Activated CD8-positive, alpha-beta T cell treated with anti-CD3 and anti-CD28 coated beads for 36 hours (primary cell): ENCODE data around the gene PLCG2. TPM values are rescaled to one million over a fixed set of nuclear protein-coding genes. Genes with fewer than 3 reads are reported as not detected.
A peak's percentile ranks its signal among the peaks of the same experiment; 100 is the strongest.

ENCODE experiments used
- ATAC-seq: fragments of 200-7000 bp; cut with Tn5 transposase; one replicate; pipeline ENCODE4 v1.10.0; 2021; ENCODE audit warnings: mild to moderate bottlenecking, moderate library complexity
- CTCF ChIA-PET: fragments of 350-600 bp; sonication (Branson Sonifier 250); formaldehyde crosslinking; loops from one replicate; lab custom pipeline; 2021; ENCODE audit warnings: antibody characterized with exemption; lab: Charles Lee
- POLR2A ChIA-PET: fragments of 350-600 bp; sonication (Branson Sonifier 250); formaldehyde crosslinking; loops from one replicate; lab custom pipeline; 2021; ENCODE audit warnings: antibody characterized with exemption; lab: Charles Lee
- DNase-seq: peaks from one replicate; pipeline ENCODE4 v3.0.0-alpha.2; 2020
- H3K27ac Mint-ChIP-seq: one replicate; pipeline ENCODE4 v1.8.0; 2021; ENCODE audit warnings: mild to moderate bottlenecking, mixed read lengths
- H3K27me3 Mint-ChIP-seq: one replicate; pipeline ENCODE4 v1.8.0; 2021; ENCODE audit warnings: mixed read lengths
- H3K36me3 Mint-ChIP-seq: one replicate; pipeline ENCODE4 v1.8.0; 2021; ENCODE audit warnings: low read depth, mixed read lengths
- H3K4me1 Mint-ChIP-seq: one replicate; pipeline ENCODE4 v1.8.0; 2021; ENCODE audit warnings: low read depth, mixed read lengths
- H3K4me3 Mint-ChIP-seq: one replicate; pipeline ENCODE4 v1.8.0; 2021; ENCODE audit warnings: mild to moderate bottlenecking, moderate library complexity, mixed read lengths
- H3K9me3 Mint-ChIP-seq: one replicate; pipeline ENCODE4 v1.8.0; 2021; ENCODE audit warnings: mixed read lengths
- intact Hi-C: fragments of 100-400 bp; cut with micrococcal nuclease; formaldehyde crosslinking; loops from one replicate; pipeline ENCODE4 v1.10.0; 2022
- total RNA-seq, 2 experiments: library from RNA; stranded (reverse); gene quantifications; one replicate each; pipeline ENCODE4 v1.2.3, GENCODE V29; 2021
- TF ChIP-seq, protein P1 (sequence below): fragments of 200-600 bp; IDR thresholded peaks from one replicate; pipeline ENCODE4 v1.8.0; 2022; ENCODE audit warnings: antibody characterized with exemption, mild to moderate bottlenecking

Gene PLCG2
- total RNA-seq, 2 experiments from 2014 or later, result 12.7 to 13.7 TPM

DNA sequence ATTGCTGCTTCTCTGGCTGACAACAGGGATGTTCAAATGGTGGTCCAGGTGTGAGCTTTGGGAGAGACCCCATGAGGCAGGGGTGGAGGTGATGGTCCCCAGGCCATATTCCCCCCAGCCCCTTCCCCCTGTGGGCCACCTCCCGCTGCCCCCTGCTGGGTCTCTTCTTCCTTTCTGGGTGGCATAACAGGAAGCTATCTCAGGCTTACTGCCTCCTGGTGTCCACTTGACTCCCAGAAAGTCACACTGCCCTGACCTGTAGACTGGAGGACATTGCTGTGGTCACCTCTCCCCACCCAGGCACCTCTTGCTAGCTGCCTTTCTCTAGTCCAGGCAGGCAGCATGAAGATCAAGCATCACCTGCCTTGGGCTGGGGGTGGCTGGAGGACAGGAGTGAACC is 46.4 kb upstream of the PLCG2 start:
- no peaks in the 10 kb centered on the region for H3K27me3 Mint-ChIP-seq

DNA sequence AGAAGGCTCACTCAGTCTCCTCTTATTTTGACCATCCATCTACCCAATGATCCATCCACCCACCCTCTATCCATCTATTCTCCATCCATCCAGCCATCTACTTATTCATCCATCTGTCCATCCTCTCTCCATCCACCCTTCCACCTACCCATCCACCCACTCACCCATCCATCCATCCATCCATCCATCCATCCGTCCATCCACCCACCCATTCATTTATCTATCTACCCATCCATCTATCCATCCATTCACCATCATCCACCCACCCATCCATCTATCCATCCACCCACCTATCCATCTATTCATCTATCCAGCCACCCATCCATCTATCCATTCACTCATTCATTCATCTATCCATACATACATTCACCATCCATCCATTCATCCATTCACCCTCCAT is 45.8 kb upstream of the PLCG2 start:
- Mint-ChIP-seq H3K27ac (no peak overlapping the region), H3K4me3 (no peak overlapping the region), H3K36me3 (no peaks in the 10 kb centered on the region), H3K4me1 (peaks cover 17% of the 10 kb centered on the region), H3K9me3 (no peaks in the 10 kb centered on the region), H3K27me3 (peaks cover under 1% of the 10 kb centered on the region)
- TF ChIP-seq, protein P1, sequence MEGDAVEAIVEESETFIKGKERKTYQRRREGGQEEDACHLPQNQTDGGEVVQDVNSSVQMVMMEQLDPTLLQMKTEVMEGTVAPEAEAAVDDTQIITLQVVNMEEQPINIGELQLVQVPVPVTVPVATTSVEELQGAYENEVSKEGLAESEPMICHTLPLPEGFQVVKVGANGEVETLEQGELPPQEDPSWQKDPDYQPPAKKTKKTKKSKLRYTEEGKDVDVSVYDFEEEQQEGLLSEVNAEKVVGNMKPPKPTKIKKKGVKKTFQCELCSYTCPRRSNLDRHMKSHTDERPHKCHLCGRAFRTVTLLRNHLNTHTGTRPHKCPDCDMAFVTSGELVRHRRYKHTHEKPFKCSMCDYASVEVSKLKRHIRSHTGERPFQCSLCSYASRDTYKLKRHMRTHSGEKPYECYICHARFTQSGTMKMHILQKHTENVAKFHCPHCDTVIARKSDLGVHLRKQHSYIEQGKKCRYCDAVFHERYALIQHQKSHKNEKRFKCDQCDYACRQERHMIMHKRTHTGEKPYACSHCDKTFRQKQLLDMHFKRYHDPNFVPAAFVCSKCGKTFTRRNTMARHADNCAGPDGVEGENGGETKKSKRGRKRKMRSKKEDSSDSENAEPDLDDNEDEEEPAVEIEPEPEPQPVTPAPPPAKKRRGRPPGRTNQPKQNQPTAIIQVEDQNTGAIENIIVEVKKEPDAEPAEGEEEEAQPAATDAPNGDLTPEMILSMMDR, result no peak
- no peak for DNase-seq
- ChIA-PET CTCF (interaction anchor here (1.0 kb wide), 1 partner anchor 368 kb away, joined by 3 read pairs; no protein-coding TSS in a partner anchor), POLR2A (no interaction called here)
- intact Hi-C loops, result no loop called here
- no peak for ATAC-seq

More for the DNA sequence above, 46.4 kb upstream of the PLCG2 start:
- no peak for ATAC-seq
- TF ChIP-seq, protein P1, result no peak
- POLR2A ChIA-PET, result no interaction called here
- Mint-ChIP-seq H3K9me3 (no peaks in the 10 kb centered on the region), H3K4me1 (peaks cover 12% of the 10 kb centered on the region), H3K4me3 (no peak overlapping the region), H3K27ac (no peak overlapping the region), H3K36me3 (no peaks in the 10 kb centered on the region)
- DNase-seq, result no peak
- CTCF ChIA-PET, result interaction anchor here (1.0 to 4.8 kb wide), 2 partner anchors 110 to 367 kb away, joined by 3 to 26 read pairs; no protein-coding TSS in a partner anchor
- intact Hi-C loops, result no loop called here

DNA sequence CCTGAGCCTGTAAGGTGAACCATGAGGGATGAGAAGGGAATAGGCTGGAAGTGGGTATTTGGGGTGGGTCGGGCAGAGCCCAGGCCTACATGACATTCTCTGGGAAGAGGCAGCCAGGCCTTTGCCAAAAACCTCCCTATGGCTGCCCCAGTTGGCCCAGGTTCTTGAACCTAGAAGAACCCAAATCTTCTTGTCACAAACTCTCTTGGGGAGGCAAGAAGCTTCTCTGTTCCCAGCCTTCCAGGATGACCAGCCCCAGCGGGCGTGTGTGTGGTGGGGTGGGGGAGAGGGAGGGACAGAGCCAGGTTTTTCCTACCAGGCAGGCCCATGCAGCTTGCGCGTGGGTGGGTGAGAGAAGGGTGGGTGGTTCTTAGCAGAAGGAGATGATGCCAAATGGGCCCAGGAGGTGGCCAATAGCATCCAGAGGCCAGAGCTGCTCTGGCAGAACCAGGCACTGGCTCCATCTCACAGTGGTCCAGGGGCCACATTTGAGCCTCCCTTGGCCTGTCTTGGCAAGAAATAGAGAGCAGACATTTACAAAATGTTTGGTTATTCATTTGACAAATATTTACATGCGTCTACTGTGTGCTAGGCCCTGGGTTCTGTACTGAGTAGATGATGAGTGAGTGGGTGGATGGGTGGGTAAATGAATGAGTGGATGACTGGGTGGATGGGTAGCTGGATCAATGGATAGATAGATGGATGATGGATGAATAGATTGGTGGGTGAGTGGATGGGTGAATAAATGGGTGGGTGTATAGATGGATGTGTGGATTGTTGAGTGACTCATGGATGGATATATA is 44.3 kb upstream of the PLCG2 start:
- Mint-ChIP-seq H3K27me3 (peaks cover 1% of the 10 kb centered on the region), H3K27ac (no peak overlapping the region), H3K4me3 (no peak overlapping the region), H3K4me1 (peaks cover 13% of the 10 kb centered on the region), H3K9me3 (no peaks in the 10 kb centered on the region), H3K36me3 (no peaks in the 10 kb centered on the region)
- CTCF ChIA-PET, result interaction anchor here (1.1 to 6.0 kb wide), 4 partner anchors 11 to 530 kb away, joined by 4 to 44 read pairs (median 9); no protein-coding TSS in a partner anchor
- POLR2A ChIA-PET, result no interaction called here
- ATAC-seq (no peak), DNase-seq (no peak)
- intact Hi-C loops, result no loop called here
- TF ChIP-seq, protein P1, result no peak

DNA sequence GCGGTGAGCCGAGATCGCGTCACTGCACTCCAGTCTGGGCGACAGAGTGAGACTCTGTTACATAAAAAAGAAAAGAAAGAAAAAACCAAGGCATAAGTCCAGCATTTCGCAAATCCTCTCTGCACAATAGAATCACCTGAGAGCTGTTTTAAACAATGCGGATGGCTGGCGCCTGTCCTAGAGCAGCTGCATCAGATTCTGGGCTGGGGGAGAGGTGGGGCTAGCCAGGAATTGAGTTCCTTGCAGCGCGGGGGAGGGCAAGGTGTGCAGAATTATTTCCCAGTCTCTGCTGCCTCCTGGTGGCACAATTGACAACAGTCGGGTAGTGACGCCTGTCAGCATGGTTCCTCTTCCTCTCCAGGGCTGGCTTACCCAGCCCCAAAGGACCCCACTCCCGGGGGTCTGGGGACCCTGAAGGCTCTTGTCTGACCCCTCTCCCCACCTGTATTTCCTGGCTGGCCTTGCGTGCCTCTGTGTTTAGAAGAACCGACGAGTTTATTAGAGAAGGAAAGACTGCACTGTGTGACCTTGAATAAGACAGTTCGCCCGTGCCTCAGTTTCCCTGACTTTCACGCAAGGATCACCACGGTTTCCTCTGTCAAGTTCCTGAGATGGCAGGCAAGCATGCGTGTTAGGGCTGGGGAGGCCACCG is 41.1 kb upstream of the PLCG2 start:
- DNase-seq (peak; percentile 90), ATAC-seq (peak; percentile 97)
- H3K36me3 Mint-ChIP-seq, result no peaks in the 10 kb centered on the region
- H3K27me3 Mint-ChIP-seq, result peaks cover 1% of the 10 kb centered on the region
- no peak overlapping the region for H3K27ac Mint-ChIP-seq
- H3K9me3 Mint-ChIP-seq, result no peaks in the 10 kb centered on the region
- ChIA-PET POLR2A (interaction anchor here (0.7 kb wide), 1 partner anchor 97 kb away, joined by 3 read pairs; no protein-coding TSS in a partner anchor), CTCF (interaction anchor here (0.7 to 6.0 kb wide), 15 partner anchors 8 to 533 kb away, joined by 3 to 44 read pairs (median 5); no protein-coding TSS in a partner anchor)
- H3K4me1 Mint-ChIP-seq, result peaks cover 6% of the 10 kb centered on the region
- intact Hi-C loops, result no loop called here
- peak overlapping the region; percentile 34 for H3K4me3 Mint-ChIP-seq
- TF ChIP-seq, protein P1, result peak; percentile 90
